GM10248 (cell line): ENCODE measurements around the gene SPAG16.
"Not testable (repeated sequence)": the region's sequence is repeated elsewhere in the genome, so short reads cannot be mapped to it uniquely, and the experiment has no call there.

Experiments used
- CTCF ChIA-PET: fragments of 300-600 bp; sonication (Branson Sonifier 250); formaldehyde crosslinking; extraction: SDS; loops from one replicate; lab custom pipeline; 2021; ENCODE audit warnings: antibody characterized with exemption; lab: Yijun Ruan, JAX
- POLR2A ChIA-PET: fragments of 350-650 bp; sonication (Branson Sonifier 250); formaldehyde crosslinking; extraction: SDS; loops from one replicate; lab custom pipeline; 2020; ENCODE audit warnings: antibody characterized with exemption; lab: Yijun Ruan, JAX
- DNase-seq: peaks from one replicate; pipeline ENCODE4 v3.0.0; 2012; ENCODE audit errors: extremely low spot score
- CTCF ChIP-seq: IDR thresholded peaks from 2 replicates; pipeline ENCODE4 v1.5.1; 2012; ENCODE audit warnings: mild to moderate bottlenecking, low read depth; ENCODE audit errors: extremely low read depth, missing control alignments, control extremely low read depth

SPAG16 gene

GRCh38 chr2:213989207-213989606 lies 704.9 kb downstream of the SPAG16 start:
- no peak for TF ChIP-seq CTCF
- ChIA-PET POLR2A (no interaction called here), CTCF (no interaction called here)
- DNase-seq: no peak

- TF ChIP-seq CTCF: no peak
- ChIA-PET POLR2A (no interaction called here), CTCF (no interaction called here)
- DNase-seq: no peak
Measured at GRCh38 chr2:213991453-213992108, 707.3 kb downstream of the SPAG16 start.

- POLR2A ChIA-PET: no interaction called here
- no peak for TF ChIP-seq CTCF
- DNase-seq: no peak
- CTCF ChIA-PET: interaction anchor here (1.2 to 1.4 kb wide), 2 partner anchors 10 to 14 kb away, joined by 3 to 5 read pairs; no protein-coding TSS in a partner anchor
Measured at GRCh38 chr2:213995400-213996105, 711.3 kb downstream of the SPAG16 start.

GRCh38 chr2:213998976-213999375 lies 714.7 kb downstream of the SPAG16 start:
- DNase-seq, POLR2A ChIA-PET, CTCF ChIA-PET: not testable (repeated sequence)

- no peak for TF ChIP-seq CTCF
- POLR2A ChIA-PET: no interaction called here
- DNase-seq: no peak
- CTCF ChIA-PET: interaction anchor here (1.3 to 2.0 kb wide), 2 partner anchors 9 to 10 kb away, joined by 3 to 7 read pairs; no protein-coding TSS in a partner anchor
Measured at GRCh38 chr2:214004463-214004862, 720.2 kb downstream of the SPAG16 start.

GRCh38 chr2:214005337-214005736 lies 721.1 kb downstream of the SPAG16 start:
- ChIA-PET CTCF (interaction anchor here (1.3 kb wide), 1 partner anchor 9 kb away, joined by 3 read pairs; no protein-coding TSS in a partner anchor), POLR2A (no interaction called here)
- no peak for TF ChIP-seq CTCF
- DNase-seq: no peak

GRCh38 chr2:214006601-214007000 lies 722.3 kb downstream of the SPAG16 start:
- DNase-seq: no peak
- POLR2A ChIA-PET: no interaction called here
- no peak for TF ChIP-seq CTCF
- CTCF ChIA-PET: no interaction called here
